Measurements from ENCODE around the gene RNF20. TPM values are rescaled to one million over a fixed set of nuclear protein-coding genes. Genes with fewer than 3 reads are reported as not detected.
"Not testable (repeated sequence)": the region's sequence is repeated elsewhere in the genome, so short reads cannot be mapped to it uniquely, and the experiment has no call there.

The RNF20 gene
- total RNA-seq, 4 donors from 2014 or later, result 27.1 to 48.3 (median 35.6) TPM

DNA sequence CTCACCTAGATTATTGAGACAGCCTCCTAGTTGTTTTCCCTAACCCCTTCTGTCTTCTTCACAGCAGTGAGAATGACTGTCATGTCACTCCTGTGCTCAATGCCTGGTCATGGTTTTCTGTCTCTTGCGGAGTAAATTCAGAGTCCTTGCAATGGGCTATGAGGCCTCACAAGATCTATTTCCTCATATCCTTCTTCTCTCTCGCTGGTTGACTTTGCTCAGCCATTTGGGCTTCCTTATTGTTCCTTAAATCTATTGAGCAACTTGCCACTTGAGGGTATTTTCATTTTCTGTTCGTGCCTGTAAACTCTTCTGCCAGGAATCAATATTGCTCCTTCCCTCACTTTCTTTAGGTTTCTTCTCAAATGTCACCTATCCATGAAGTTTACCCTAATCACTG, 52.1 kb downstream of the RNF20 start:
- TF ChIP-seq POLR2A (IDR thresholded peaks at IDR 0.05), result no peak
- TF ChIP-seq, protein P1, sequence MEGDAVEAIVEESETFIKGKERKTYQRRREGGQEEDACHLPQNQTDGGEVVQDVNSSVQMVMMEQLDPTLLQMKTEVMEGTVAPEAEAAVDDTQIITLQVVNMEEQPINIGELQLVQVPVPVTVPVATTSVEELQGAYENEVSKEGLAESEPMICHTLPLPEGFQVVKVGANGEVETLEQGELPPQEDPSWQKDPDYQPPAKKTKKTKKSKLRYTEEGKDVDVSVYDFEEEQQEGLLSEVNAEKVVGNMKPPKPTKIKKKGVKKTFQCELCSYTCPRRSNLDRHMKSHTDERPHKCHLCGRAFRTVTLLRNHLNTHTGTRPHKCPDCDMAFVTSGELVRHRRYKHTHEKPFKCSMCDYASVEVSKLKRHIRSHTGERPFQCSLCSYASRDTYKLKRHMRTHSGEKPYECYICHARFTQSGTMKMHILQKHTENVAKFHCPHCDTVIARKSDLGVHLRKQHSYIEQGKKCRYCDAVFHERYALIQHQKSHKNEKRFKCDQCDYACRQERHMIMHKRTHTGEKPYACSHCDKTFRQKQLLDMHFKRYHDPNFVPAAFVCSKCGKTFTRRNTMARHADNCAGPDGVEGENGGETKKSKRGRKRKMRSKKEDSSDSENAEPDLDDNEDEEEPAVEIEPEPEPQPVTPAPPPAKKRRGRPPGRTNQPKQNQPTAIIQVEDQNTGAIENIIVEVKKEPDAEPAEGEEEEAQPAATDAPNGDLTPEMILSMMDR (IDR thresholded peaks at IDR 0.05), result no peak
- no peak for DNase-seq
- Histone ChIP-seq H3K4me3 (no peak overlapping the region), H3K4me1 (no peaks in the 10 kb centered on the region), H3K9me3 (no peaks in the 10 kb centered on the region), H3K27me3 (no peaks in the 10 kb centered on the region), H3K36me3 (no peaks in the 10 kb centered on the region), H3K27ac (no peak overlapping the region)
- intact Hi-C loops (cut with DNase I; ENCODE audit: low total_unique reads), result no loop called here

DNA sequence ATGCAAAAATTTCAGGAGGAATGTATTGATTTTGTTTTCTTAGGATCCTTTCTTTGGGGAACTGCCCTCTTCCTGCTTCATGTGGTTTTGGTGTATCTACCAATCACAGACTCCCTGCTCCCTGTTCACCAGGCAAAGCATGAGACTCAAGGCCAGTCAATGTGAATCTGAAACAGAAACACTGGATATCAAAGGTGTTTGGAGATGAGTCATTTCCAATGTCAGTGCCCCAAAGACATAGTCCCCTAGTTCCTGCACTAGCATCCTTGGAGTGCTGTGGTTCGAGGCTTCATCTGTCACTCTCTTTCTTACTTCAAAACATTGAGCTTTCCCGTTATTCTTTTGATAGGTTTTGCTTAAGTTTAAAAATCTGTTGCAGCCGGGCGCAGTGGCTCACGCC, 53.0 kb downstream of the RNF20 start:
- no peak for DNase-seq
- Histone ChIP-seq H3K9me3 (no peaks in the 10 kb centered on the region), H3K27me3 (no peaks in the 10 kb centered on the region), H3K4me3 (no peak overlapping the region), H3K36me3 (no peaks in the 10 kb centered on the region), H3K4me1 (no peaks in the 10 kb centered on the region), H3K27ac (no peak overlapping the region)
- intact Hi-C loops (cut with DNase I; ENCODE audit: low total_unique reads), result no loop called here
- no peak for TF ChIP-seq POLR2A (IDR thresholded peaks at IDR 0.05)
- TF ChIP-seq, protein P1 (IDR thresholded peaks at IDR 0.05), result no peak

DNA sequence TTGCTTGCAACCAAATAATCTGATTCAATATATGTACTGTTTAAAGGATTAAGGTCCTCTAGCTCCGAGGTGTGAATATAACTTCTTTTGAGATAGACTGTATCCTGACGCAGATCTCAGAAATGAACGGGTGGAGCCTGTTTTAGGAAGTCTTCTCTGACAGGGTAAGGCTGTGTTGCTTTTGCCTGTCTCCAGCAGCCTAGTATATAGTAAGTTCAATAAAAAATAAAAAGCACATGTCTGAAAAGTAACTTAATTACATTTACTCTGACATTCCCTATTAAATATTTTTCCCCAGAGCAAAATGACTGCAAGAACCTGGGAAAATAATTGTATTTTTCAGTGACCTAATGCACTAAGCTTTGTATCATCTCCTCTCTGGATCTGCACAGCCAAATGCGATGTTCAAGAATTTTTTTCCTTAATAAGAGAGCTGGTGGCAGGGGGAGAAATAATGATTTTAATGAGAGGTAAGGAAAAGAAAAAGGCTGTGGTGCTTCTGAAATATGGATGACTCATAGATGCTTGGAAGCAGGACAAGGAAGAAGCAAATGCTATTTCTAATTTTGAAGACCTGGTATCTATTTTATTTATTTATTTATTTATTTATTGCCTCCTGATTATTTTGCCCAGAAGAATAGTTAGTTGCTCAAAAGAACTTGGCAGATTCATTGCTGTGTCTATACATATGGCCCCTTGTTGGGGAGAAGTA, 53.8 kb downstream of the RNF20 start:
- H3K9me3 ChIP-seq, result no peaks in the 10 kb centered on the region
- intact Hi-C loops (cut with DNase I; ENCODE audit: low total_unique reads), result no loop called here
- DNase-seq, result no peak
- H3K4me3 ChIP-seq, result no peak overlapping the region
- H3K27ac ChIP-seq, result no peak overlapping the region
- no peaks in the 10 kb centered on the region for H3K36me3 ChIP-seq
- H3K4me1 ChIP-seq, result no peaks in the 10 kb centered on the region
- no peak for TF ChIP-seq POLR2A (IDR thresholded peaks at IDR 0.05)
- TF ChIP-seq, protein P1 (IDR thresholded peaks at IDR 0.05), result no peak
- no peaks in the 10 kb centered on the region for H3K27me3 ChIP-seq

DNA sequence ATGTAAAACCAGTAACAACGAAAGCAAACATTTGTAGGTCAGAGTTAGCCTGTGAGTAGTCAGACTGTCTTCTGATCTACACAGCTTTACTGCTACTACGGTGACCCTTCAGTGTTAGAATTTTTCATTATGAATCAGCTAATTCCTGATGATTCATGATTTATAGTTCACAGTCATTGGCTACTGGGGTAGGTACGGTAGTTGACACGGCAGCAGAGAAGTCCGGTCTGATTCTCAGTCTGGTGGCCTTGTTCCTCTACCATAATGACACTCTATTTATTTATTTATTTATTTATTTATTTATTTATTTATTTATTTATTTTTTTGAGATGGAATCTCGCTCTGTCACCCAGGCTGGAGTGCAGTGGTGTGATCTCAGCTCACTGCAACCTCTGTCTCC, 56.4 kb downstream of the RNF20 start:
- H3K27ac ChIP-seq; H3K27me3 ChIP-seq; intact Hi-C loops (cut with DNase I; ENCODE audit: low total_unique reads); H3K36me3 ChIP-seq; H3K9me3 ChIP-seq; DNase-seq; H3K4me1 ChIP-seq; H3K4me3 ChIP-seq: not testable (repeated sequence)

DNA sequence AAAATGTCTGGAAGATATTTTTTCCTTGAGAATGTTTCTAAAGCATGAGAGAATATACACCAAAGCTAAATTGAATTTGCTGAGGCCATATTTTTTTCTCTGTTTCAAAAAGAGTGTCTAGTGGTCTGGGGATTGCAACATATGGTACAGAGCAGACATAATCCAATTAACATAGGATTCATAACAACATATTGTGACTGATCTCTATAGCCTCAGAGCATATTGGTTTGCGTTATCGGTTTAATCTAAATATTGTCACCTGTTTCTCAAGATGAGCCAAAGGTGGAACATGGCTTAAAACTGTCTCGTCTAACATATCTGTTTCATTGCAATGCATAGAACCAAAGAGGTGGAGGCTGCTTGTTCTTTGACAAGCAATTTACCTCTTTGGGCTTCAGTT, 57.2 kb downstream of the RNF20 start:
- Histone ChIP-seq H3K4me1 (no peaks in the 10 kb centered on the region), H3K36me3 (no peaks in the 10 kb centered on the region), H3K9me3 (no peaks in the 10 kb centered on the region), H3K27ac (no peak overlapping the region), H3K27me3 (no peaks in the 10 kb centered on the region), H3K4me3 (no peak overlapping the region)
- intact Hi-C loops (cut with DNase I; ENCODE audit: low total_unique reads), result no loop called here
- TF ChIP-seq, protein P1 (IDR thresholded peaks at IDR 0.05), result no peak
- TF ChIP-seq POLR2A (IDR thresholded peaks at IDR 0.05), result no peak
- DNase-seq, result no peak

Data from uterus (tissue), 4 donors.